KG1 (cell line): ENCODE results near the gene VCL.
"Not testable (repeated sequence)": the region's sequence is repeated elsewhere in the genome, so short reads cannot be mapped to it uniquely, and the experiment has no call there.

Source experiments
- DNase-seq: peaks from one replicate; lab custom pipeline; 2025; lab: John Stamatoyannopoulos, UW

Gene VCL

DNA sequence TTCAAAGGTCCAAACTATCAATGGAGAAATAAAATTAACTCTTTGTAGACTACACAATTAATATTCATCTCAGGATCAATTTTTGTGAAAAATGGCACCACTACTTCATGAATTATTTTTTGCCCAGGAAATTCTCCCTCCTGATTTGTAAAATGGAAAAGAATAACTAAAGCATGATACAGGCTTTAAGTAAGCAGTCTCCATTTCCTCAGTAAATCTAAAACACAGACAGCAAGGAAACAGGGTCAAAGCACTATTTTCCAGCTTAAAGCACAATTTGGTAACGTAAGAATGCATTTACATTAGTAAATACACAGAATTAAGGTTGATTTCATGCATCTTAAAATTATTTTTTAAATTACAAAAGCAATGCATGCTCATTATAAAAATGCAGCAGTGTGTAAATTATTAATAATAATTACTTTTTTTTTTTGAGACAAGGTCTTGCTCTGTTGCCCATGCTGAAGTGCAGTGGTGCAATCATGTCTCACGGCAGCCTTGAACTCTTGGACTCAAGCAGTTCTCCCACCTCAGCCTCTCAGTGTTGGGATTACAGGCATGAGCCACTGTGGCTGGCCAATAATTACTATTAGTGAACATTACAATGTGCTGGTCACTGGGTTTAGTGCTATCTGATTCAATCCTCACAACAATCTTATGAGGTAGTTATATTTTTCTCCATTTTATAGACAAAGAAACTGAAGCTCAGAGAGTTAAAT lies 26.1 kb upstream of the VCL start:
- DNase-seq: no peak

GRCh38 chr10:73973427-73973826 lies 24.5 kb upstream of the VCL start:
- no peak for DNase-seq

DNA sequence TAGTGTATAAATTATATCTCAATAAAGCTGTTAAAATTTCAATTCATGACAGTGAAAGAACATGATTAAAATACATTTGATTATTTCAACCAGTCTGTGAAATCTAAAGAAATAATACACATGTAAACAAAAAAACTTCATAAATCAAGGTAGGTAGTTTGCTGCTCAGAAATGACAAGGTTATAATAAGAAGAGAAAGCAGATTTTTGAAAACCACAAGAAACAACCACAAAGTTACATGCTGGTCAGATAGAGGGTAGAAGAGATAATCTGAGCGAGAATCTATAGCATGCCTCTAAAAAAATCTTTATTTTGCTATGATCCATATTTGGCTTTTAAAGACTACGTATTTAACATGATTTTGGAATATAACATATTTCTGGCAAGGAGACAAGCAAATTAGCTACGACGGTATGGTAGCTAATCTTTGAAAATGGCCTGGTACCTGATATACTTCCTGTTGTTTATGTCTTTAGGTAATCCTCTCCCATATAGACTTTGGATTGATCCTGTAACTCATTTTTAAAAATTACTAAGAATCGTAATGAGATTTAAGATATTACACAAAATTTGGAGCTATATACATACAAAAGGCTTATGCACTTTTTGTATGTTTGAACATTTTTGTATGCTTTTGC lies 23.5 kb upstream of the VCL start:
- no peak for DNase-seq

GRCh38 chr10:73975388-73975787 lies 22.5 kb upstream of the VCL start:
- DNase-seq: no peak

DNA sequence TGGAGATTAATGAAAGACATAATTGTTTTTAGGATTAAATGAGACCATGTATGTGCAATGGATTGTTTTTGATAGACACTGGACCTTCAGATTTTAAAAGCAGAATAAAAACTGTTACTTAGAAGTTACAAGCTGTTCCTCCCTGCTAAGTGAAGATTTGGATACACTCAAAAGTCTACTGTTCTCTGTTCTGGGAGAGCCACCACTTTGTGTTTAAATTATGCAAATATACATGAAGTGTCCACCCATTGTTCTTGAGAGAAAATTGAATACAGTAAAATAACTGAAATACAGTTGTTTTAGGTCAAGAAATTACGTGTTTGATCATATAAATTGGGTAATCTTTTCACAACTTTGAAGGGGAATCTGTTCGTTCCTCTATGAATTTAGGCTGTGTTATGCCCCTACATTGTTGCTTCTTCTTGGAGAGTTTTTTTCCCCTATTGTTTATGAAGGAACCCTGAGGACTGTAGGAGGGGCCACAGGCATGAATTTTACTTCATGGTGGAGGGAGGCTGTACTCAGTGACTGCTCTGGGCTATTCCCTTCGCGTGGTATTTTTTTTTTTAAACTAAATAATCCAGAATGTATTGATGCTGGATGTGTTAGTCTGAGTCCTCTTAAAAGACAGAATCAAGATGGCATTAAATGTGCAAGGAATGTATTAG lies 18.6 kb upstream of the VCL start:
- no peak for DNase-seq

GRCh38 chr10:73979809-73980433 lies 18.0 kb upstream of the VCL start:
- no peak for DNase-seq

GRCh38 chr10:73981812-73982211 lies 16.1 kb upstream of the VCL start:
- no peak for DNase-seq

- no peak for DNase-seq
These were observed 14.5 kb upstream of the VCL start for GRCh38 chr10:73983096-73984047.

DNA sequence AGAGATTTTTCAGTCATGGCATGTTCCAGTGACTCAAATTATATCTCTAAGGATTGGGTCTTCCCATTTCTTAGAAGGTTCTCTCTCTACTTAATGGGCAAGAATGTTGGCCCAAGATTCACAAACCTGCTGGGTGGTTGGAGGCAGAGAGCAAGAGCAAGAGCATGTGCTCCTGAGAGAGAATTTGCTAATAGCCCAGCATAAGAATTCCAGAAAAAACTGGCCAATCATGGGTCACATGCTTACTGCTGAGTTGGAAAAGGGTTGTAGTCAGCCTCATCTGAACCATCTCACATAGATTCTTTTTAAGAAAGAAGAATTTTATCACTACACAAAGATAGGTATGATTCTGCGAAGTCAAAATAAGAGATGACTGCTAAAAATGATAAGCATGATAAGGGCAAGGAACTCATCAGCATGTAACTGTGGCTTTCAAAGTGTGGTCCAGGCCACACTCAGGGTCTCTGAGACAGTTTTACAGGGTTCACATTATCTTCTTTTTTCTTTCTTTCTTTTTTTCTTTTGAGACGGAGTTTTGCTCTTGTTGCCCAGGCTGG lies 8.2 kb upstream of the VCL start:
- no peak for DNase-seq

DNA sequence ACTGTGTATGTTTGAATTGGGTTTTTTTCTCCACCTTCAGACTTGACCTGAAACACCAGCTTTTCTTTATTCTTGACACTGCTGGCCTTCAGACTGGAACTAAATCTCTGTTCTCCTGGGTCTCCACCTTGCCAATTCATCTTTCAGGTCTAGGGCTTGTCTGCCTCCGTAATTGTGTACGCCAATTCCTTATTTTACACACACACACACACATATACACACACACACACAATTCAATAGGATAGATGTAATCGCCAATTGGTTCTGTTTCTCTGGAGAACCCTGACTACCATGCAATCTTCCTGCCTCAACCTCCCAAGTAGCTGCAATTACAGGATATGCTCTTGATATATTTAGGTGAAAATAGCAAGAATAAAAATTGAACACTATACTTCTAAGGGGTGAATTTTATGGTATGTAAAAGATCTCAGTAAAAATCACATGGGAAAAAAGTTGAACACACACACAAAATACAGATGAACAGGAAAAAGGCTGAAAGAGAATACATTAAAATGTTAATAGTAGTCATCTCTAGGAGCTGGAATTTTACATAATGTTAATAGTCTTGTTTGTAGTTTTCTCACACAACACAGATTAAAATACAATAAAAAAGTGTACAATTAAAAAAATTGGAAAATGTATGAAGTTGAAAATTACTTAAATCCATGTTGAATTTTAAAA lies 6.6 kb upstream of the VCL start:
- DNase-seq: no peak

- peak; percentile 42 for DNase-seq
These were observed 6.1 kb upstream of the VCL start for GRCh38 chr10:73991884-73992245.

- no peak for DNase-seq
These were observed 4.8 kb upstream of the VCL start for GRCh38 chr10:73992899-73993788.

GRCh38 chr10:73995035-73995358 lies 2.9 kb upstream of the VCL start:
- DNase-seq: no peak

- DNase-seq: peak; percentile 93
These were observed 492 bp upstream of the VCL start for GRCh38 chr10:73997461-73997786.

DNA sequence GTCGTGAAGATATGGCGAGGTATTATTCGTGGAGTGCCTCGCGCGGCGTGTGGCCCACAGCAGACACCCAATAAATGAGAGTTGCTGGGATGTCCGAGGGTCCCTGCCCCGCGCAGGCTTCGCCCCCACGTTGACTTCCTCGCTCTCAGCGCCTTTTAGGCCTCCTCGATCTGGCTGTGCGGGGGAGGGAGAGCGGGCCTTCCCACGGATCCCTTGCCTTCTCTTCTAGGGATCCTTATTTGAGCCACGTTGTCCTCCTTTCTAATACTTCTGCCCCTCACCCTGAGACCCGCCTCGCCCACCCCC lies 660 bp downstream of the VCL start:
- DNase-seq: no peak

GRCh38 chr10:73998929-73999691 lies 1.2 kb downstream of the VCL start:
- no peak for DNase-seq

DNA sequence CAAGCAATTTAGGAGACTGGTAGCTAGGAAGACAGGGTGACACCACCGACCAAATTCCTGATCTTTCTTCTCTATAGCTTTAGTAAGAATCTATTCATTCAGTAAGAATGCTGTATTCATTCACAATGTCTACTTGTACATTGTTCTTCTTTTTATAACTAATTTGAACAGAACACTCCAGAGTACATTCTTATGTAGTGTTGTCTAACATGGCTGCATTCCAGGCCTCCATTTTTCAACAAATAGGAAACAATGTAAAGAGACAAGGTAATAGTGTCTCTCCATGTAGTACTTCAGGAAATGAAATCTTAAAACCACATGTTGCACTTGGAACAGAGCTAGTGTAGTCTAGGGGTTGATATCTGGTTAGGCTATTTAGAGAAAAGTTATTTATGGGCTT lies 1.8 kb downstream of the VCL start:
- DNase-seq: no peak

DNA sequence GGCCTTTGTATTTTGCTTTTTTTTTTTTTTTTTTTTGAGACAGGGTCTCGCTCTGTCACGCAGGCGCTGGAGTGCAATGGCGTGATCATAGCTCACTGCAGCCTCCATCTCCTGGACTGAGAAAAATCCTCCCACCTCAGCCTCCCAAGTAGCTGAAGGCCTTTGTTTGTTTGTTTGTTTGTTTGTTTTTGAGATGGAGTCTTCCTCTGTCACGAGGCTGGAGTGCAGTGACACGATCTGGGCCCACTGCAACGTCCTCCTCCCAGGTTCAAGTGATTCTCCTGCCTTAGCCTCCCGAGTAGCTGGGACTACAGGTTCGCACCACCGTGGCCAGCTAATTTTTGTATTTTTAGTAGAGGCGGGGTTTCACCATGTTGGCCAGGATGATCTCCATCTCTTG lies 2.3 kb downstream of the VCL start:
- DNase-seq: not testable (repeated sequence)

DNA sequence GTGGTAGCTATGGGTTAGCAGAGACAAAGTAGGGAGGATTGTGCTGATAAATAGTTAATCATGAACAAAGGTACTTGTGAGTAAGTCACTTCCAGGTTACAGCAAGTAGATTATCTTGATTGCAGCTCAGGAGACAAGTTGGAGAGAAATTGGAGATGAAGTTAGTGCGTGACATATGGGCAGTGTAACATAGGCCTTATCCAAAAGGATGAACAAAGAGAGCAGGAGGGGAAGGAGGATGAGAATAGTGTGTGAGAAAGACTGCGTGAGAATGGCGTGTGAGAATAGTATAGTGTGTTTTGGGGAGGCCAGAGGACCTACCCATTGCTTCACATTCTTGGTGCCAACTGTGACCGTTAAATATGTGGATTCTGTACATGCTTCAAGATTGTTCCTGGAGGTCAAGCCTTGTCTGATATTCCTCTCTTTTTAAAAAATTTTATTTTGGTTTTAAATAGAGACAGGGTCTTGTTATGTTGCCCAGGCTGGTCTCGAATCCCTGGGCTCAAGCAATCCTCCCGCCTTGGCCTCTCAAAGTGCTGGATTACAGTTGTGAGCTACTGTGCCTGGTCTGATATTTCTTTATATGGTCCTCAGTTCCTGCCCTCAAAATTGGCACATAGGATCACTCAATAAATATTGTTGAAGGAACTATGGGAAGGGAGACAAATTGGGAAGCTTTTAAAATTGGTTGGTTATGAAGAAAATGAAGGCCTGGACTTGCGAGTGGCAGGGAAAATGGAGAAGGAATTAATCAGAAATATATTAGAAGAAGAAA lies 3.2 kb downstream of the VCL start:
- no peak for DNase-seq
